Ishikawa (cell line): Measurements from ENCODE around the gene PAGE4.

Experiments used
- CEBPB ChIP-seq: IDR thresholded peaks from 2 replicates; pipeline ENCODE4 v1.6.1; 2012
- CREB1 ChIP-seq: IDR thresholded peaks from 2 replicates; pipeline ENCODE4 v1.6.1; 2012; ENCODE audit warnings: low read depth
- EGR1 ChIP-seq: IDR thresholded peaks from 2 replicates; pipeline ENCODE4 v1.6.1; 2012
- EP300 ChIP-seq: IDR thresholded peaks from 2 replicates; pipeline ENCODE4 v1.6.1; 2012; ENCODE audit warnings: borderline replicate concordance
- NFIC ChIP-seq: IDR thresholded peaks from 2 replicates; pipeline ENCODE4 v1.6.1; 2012
- RAD21 ChIP-seq: IDR thresholded peaks from 2 replicates; pipeline ENCODE4 v1.6.1; 2012; ENCODE audit warnings: low read depth
- TF ChIP-seq, protein P1 (sequence below): IDR thresholded peaks from 2 replicates; pipeline ENCODE4 v1.6.1; 2012; ENCODE audit warnings: low read depth, mild to moderate bottlenecking
- TF ChIP-seq, protein P2 (sequence below): IDR thresholded peaks from 2 replicates; pipeline ENCODE4 v1.6.1; 2012

DNA sequence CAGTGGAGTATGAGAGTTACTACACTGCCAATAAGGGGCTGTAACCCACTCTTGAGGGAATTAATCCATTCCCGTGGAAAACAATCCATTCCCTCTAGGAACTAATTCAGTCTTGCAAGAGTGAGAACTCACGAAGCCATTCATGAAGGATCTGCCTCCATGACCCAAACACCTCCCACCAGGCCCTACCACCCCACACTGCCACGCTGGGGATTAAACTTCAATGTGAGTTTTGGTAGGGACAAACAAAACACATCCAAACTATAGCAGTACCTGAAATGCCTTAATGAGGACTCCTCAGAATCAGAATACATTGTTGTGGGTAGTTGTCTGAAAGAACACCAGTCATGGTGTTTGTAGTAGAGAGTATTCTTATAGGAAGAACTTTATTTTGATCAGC lies 19.2 kb downstream of the PAGE4 start:
- TF ChIP-seq, protein P1, sequence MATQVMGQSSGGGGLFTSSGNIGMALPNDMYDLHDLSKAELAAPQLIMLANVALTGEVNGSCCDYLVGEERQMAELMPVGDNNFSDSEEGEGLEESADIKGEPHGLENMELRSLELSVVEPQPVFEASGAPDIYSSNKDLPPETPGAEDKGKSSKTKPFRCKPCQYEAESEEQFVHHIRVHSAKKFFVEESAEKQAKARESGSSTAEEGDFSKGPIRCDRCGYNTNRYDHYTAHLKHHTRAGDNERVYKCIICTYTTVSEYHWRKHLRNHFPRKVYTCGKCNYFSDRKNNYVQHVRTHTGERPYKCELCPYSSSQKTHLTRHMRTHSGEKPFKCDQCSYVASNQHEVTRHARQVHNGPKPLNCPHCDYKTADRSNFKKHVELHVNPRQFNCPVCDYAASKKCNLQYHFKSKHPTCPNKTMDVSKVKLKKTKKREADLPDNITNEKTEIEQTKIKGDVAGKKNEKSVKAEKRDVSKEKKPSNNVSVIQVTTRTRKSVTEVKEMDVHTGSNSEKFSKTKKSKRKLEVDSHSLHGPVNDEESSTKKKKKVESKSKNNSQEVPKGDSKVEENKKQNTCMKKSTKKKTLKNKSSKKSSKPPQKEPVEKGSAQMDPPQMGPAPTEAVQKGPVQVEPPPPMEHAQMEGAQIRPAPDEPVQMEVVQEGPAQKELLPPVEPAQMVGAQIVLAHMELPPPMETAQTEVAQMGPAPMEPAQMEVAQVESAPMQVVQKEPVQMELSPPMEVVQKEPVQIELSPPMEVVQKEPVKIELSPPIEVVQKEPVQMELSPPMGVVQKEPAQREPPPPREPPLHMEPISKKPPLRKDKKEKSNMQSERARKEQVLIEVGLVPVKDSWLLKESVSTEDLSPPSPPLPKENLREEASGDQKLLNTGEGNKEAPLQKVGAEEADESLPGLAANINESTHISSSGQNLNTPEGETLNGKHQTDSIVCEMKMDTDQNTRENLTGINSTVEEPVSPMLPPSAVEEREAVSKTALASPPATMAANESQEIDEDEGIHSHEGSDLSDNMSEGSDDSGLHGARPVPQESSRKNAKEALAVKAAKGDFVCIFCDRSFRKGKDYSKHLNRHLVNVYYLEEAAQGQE: no peak
- TF ChIP-seq EP300 (no peak), CREB1 (no peak), EGR1 (no peak), CEBPB (no peak), RAD21 (no peak), NFIC (no peak)
- TF ChIP-seq, protein P2, sequence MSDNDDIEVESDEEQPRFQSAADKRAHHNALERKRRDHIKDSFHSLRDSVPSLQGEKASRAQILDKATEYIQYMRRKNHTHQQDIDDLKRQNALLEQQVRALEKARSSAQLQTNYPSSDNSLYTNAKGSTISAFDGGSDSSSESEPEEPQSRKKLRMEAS: no peak
